GM19035 (cell line): Measurements from ENCODE around the gene MKKS.
"Not testable (repeated sequence)": the region's sequence is repeated elsewhere in the genome, so short reads cannot be mapped to it uniquely, and the experiment has no call there.

ENCODE experiments used
- ATAC-seq: cut with Tn5 transposase; IDR thresholded peaks from one replicate; pipeline ENCODE4 v1.9.1; 2021; ENCODE audit not compliant: unreplicated experiment

The MKKS gene

GRCh38 chr20:10449270-10449669 is 15.2 kb upstream of the MKKS start:
- no peak for ATAC-seq

- ATAC-seq = no peak
Measured at GRCh38 chr20:10448270-10449156, 14.5 kb upstream of the MKKS start.

GRCh38 chr20:10447028-10447427 is 13.0 kb upstream of the MKKS start:
- peak; percentile 98 for ATAC-seq

GRCh38 chr20:10445758-10446157 is 11.7 kb upstream of the MKKS start:
- no peak for ATAC-seq

GRCh38 chr20:10443936-10444335 is 9.9 kb upstream of the MKKS start:
- ATAC-seq = no peak

GRCh38 chr20:10438217-10438616 is 4.2 kb upstream of the MKKS start:
- no peak for ATAC-seq

- ATAC-seq = no peak
Measured at GRCh38 chr20:10436053-10436699, 2.2 kb upstream of the MKKS start.

- peak; percentile 54 for ATAC-seq
Measured at GRCh38 chr20:10434832-10435812, 1.1 kb upstream of the MKKS start, which contains the start of gene SLX4IP. SLX4IP (plus strand) TSS chr20:10435305; CDS start chr20:10458205, 22,900 bp downstream.

GRCh38 chr20:10434467-10434831 is 427 bp upstream of the MKKS start:
- peak; percentile 41 for ATAC-seq

GRCh38 chr20:10433014-10433622 is 904 bp downstream of the MKKS start:
- no peak for ATAC-seq

GRCh38 chr20:10432079-10432478 is 1.9 kb downstream of the MKKS start:
- no peak for ATAC-seq

GRCh38 chr20:10430704-10431103 is 3.3 kb downstream of the MKKS start:
- ATAC-seq = no peak

- ATAC-seq = no peak
Measured at GRCh38 chr20:10430000-10430466, 4.0 kb downstream of the MKKS start.

GRCh38 chr20:10429443-10429981 is 4.5 kb downstream of the MKKS start:
- ATAC-seq = no peak

- no peak for ATAC-seq
Measured at GRCh38 chr20:10428008-10428407, 6.0 kb downstream of the MKKS start.

GRCh38 chr20:10427060-10427692 is 6.8 kb downstream of the MKKS start:
- no peak for ATAC-seq

- ATAC-seq = no peak
Measured at GRCh38 chr20:10423735-10424134, 10.3 kb downstream of the MKKS start.

GRCh38 chr20:10419550-10420133 is 14.4 kb downstream of the MKKS start:
- ATAC-seq = no peak

- ATAC-seq = not testable (repeated sequence)
Measured at GRCh38 chr20:10417218-10417617, 16.8 kb downstream of the MKKS start.
